ENCODE results near the gene HEMGN.

The HEMGN gene

GRCh38 chr9:97943308-97943855 lies 5.4 kb upstream of the HEMGN start:
- POLR2A ChIA-PET: interaction anchor here (0.8 kb wide), 1 partner anchor 9 kb away, joined by 4 read pairs; no protein-coding TSS in a partner anchor
- TF ChIP-seq BHLHE40 (IDR thresholded peaks at IDR 0.05; ENCODE audit: borderline replicate concordance): no peak
- TF ChIP-seq FOXM1 (IDR thresholded peaks at IDR 0.05; ENCODE audit: borderline replicate concordance): no peak
- TF ChIP-seq ZNF384 (IDR thresholded peaks at IDR 0.05): no peak
- no peak for TF ChIP-seq PKNOX1 (IDR thresholded peaks at IDR 0.05)
- no peak for TF ChIP-seq SUZ12 (IDR thresholded peaks at IDR 0.05)
- TF ChIP-seq L3MBTL2 (conservative IDR thresholded peaks at IDR 0.05): no peak
- no peak for TF ChIP-seq HDGF (IDR thresholded peaks at IDR 0.05; ENCODE audit: borderline replicate concordance)
- TF ChIP-seq FOXA1 (IDR thresholded peaks at IDR 0.05): no peak
- no peak for TF ChIP-seq LEF1 (IDR thresholded peaks at IDR 0.05; ENCODE audit: borderline replicate concordance)
- TF ChIP-seq CTBP1 (IDR thresholded peaks at IDR 0.05; ENCODE audit: borderline replicate concordance): no peak
- TF ChIP-seq SP1 (IDR thresholded peaks at IDR 0.05): no peak
- no peak for TF ChIP-seq ARNT (IDR thresholded peaks at IDR 0.05)
- no peak for TF ChIP-seq ELF4 (IDR thresholded peaks at IDR 0.05)
- TF ChIP-seq FOXK2 (IDR thresholded peaks at IDR 0.05): no peak
- DNase-seq (ENCODE audit: extremely low spot score): no peak
- CTCF ChIA-PET: no interaction called here

GRCh38 chr9:97941323-97941722 lies 3.4 kb upstream of the HEMGN start:
- POLR2A ChIA-PET: interaction anchor here (1.3 kb wide), 1 partner anchor 19 kb away, joined by 4 read pairs; the partner anchor contains the start of gene TRMO

GRCh38 chr9:97940741-97941140 lies 2.8 kb upstream of the HEMGN start:
- ChIA-PET CTCF (no interaction called here), POLR2A (no interaction called here)
- TF ChIP-seq ARNT (IDR thresholded peaks at IDR 0.05) (no peak), FOXM1 (IDR thresholded peaks at IDR 0.05; ENCODE audit: borderline replicate concordance) (no peak), FOXA1 (IDR thresholded peaks at IDR 0.05) (no peak), LEF1 (IDR thresholded peaks at IDR 0.05; ENCODE audit: borderline replicate concordance) (no peak), BHLHE40 (IDR thresholded peaks at IDR 0.05; ENCODE audit: borderline replicate concordance) (no peak), ELF4 (IDR thresholded peaks at IDR 0.05) (no peak), FOXK2 (IDR thresholded peaks at IDR 0.05) (no peak), TARDBP (IDR thresholded peaks at IDR 0.05) (no peak), SUZ12 (IDR thresholded peaks at IDR 0.05) (no peak)
- no peak for DNase-seq (ENCODE audit: extremely low spot score)

More at GRCh38 chr9:97941323-97941722, 3.4 kb upstream of the HEMGN start:
- no peak for TF ChIP-seq LEF1 (IDR thresholded peaks at IDR 0.05; ENCODE audit: borderline replicate concordance)
- no peak for TF ChIP-seq TARDBP (IDR thresholded peaks at IDR 0.05)
- TF ChIP-seq FOXM1 (IDR thresholded peaks at IDR 0.05; ENCODE audit: borderline replicate concordance): no peak
- TF ChIP-seq FOXA1 (IDR thresholded peaks at IDR 0.05): no peak
- no peak for TF ChIP-seq CTBP1 (IDR thresholded peaks at IDR 0.05; ENCODE audit: borderline replicate concordance)
- no peak for TF ChIP-seq NFRKB (IDR thresholded peaks at IDR 0.05)
- TF ChIP-seq ARNT (IDR thresholded peaks at IDR 0.05): no peak
- TF ChIP-seq PKNOX1 (IDR thresholded peaks at IDR 0.05): no peak
- no peak for TF ChIP-seq ELF4 (IDR thresholded peaks at IDR 0.05)
- TF ChIP-seq SP1 (IDR thresholded peaks at IDR 0.05): no peak
- no peak for TF ChIP-seq L3MBTL2 (conservative IDR thresholded peaks at IDR 0.05)
- no peak for TF ChIP-seq BHLHE40 (IDR thresholded peaks at IDR 0.05; ENCODE audit: borderline replicate concordance)
- TF ChIP-seq FOXK2 (IDR thresholded peaks at IDR 0.05): no peak
- TF ChIP-seq ZNF384 (IDR thresholded peaks at IDR 0.05): no peak
- no peak for TF ChIP-seq HDGF (IDR thresholded peaks at IDR 0.05; ENCODE audit: borderline replicate concordance)
- TF ChIP-seq SUZ12 (IDR thresholded peaks at IDR 0.05): no peak
- no peak for DNase-seq (ENCODE audit: extremely low spot score)
- CTCF ChIA-PET: no interaction called here

- CTCF ChIA-PET: no interaction called here
- POLR2A ChIA-PET: no interaction called here
- DNase-seq (ENCODE audit: extremely low spot score): no peak
- no peak for TF ChIP-seq L3MBTL2 (conservative IDR thresholded peaks at IDR 0.05)
- no peak for TF ChIP-seq FOXK2 (IDR thresholded peaks at IDR 0.05)
Measured at GRCh38 chr9:97940233-97940632, 2.3 kb upstream of the HEMGN start.

- CTCF ChIA-PET: no interaction called here
- DNase-seq (ENCODE audit: extremely low spot score): no peak
- TF ChIP-seq SP1 (IDR thresholded peaks at IDR 0.05): no peak
- no peak for TF ChIP-seq ZNF384 (IDR thresholded peaks at IDR 0.05)
- TF ChIP-seq ARNT (IDR thresholded peaks at IDR 0.05): no peak
- no peak for TF ChIP-seq NFRKB (IDR thresholded peaks at IDR 0.05)
- TF ChIP-seq FOXM1 (IDR thresholded peaks at IDR 0.05; ENCODE audit: borderline replicate concordance): no peak
- no peak for TF ChIP-seq HDGF (IDR thresholded peaks at IDR 0.05; ENCODE audit: borderline replicate concordance)
- TF ChIP-seq BHLHE40 (IDR thresholded peaks at IDR 0.05; ENCODE audit: borderline replicate concordance): no peak
- no peak for TF ChIP-seq CTBP1 (IDR thresholded peaks at IDR 0.05; ENCODE audit: borderline replicate concordance)
- no peak for TF ChIP-seq PKNOX1 (IDR thresholded peaks at IDR 0.05)
- TF ChIP-seq TARDBP (IDR thresholded peaks at IDR 0.05): no peak
- TF ChIP-seq SUZ12 (IDR thresholded peaks at IDR 0.05): no peak
- no peak for TF ChIP-seq L3MBTL2 (conservative IDR thresholded peaks at IDR 0.05)
- TF ChIP-seq ELF4 (IDR thresholded peaks at IDR 0.05): no peak
- TF ChIP-seq LEF1 (IDR thresholded peaks at IDR 0.05; ENCODE audit: borderline replicate concordance): no peak
- no peak for TF ChIP-seq FOXK2 (IDR thresholded peaks at IDR 0.05)
- TF ChIP-seq FOXA1 (IDR thresholded peaks at IDR 0.05): no peak
- POLR2A ChIA-PET: no interaction called here
Measured at GRCh38 chr9:97936998-97937397, 974 bp downstream of the HEMGN start.

- ChIA-PET POLR2A (interaction anchor here (0.8 to 2.8 kb wide), 3 partner anchors 8 to 48 kb away, joined by 4 to 12 read pairs (median 10); partner anchors contain the start of genes ANP32B and TRMO), CTCF (interaction anchor here (1.1 kb wide), 1 partner anchor 9 kb away, joined by 3 read pairs; no protein-coding TSS in a partner anchor)
- TF ChIP-seq HDGF (IDR thresholded peaks at IDR 0.05; ENCODE audit: borderline replicate concordance): no peak
- no peak for TF ChIP-seq ARNT (IDR thresholded peaks at IDR 0.05)
- no peak for TF ChIP-seq FOXA1 (IDR thresholded peaks at IDR 0.05)
- no peak for TF ChIP-seq ZNF384 (IDR thresholded peaks at IDR 0.05)
- no peak for TF ChIP-seq NFRKB (IDR thresholded peaks at IDR 0.05)
- TF ChIP-seq SUZ12 (IDR thresholded peaks at IDR 0.05): no peak
- no peak for TF ChIP-seq FOXM1 (IDR thresholded peaks at IDR 0.05; ENCODE audit: borderline replicate concordance)
- TF ChIP-seq SP1 (IDR thresholded peaks at IDR 0.05): no peak
- no peak for TF ChIP-seq BHLHE40 (IDR thresholded peaks at IDR 0.05; ENCODE audit: borderline replicate concordance)
- no peak for TF ChIP-seq CTBP1 (IDR thresholded peaks at IDR 0.05; ENCODE audit: borderline replicate concordance)
- TF ChIP-seq LEF1 (IDR thresholded peaks at IDR 0.05; ENCODE audit: borderline replicate concordance): no peak
- TF ChIP-seq FOXK2 (IDR thresholded peaks at IDR 0.05): no peak
- no peak for TF ChIP-seq ELF4 (IDR thresholded peaks at IDR 0.05)
- TF ChIP-seq TARDBP (IDR thresholded peaks at IDR 0.05): no peak
- no peak for TF ChIP-seq PKNOX1 (IDR thresholded peaks at IDR 0.05)
- no peak for DNase-seq (ENCODE audit: extremely low spot score)
Measured at GRCh38 chr9:97935276-97935675, 2.7 kb downstream of the HEMGN start.

Measured in HEK293T (cell line).